8988T (cell line): Measurements from ENCODE around the gene DDI2.
A peak's percentile ranks its signal among the peaks of the same experiment; 100 is the strongest.
"Not testable (repeated sequence)": the region's sequence is repeated elsewhere in the genome, so short reads cannot be mapped to it uniquely, and the experiment has no call there.

ENCODE experiments used
- DNase-seq: peaks from one replicate; pipeline ENCODE4 v3.0.0; 2011

DDI2 gene

DNA sequence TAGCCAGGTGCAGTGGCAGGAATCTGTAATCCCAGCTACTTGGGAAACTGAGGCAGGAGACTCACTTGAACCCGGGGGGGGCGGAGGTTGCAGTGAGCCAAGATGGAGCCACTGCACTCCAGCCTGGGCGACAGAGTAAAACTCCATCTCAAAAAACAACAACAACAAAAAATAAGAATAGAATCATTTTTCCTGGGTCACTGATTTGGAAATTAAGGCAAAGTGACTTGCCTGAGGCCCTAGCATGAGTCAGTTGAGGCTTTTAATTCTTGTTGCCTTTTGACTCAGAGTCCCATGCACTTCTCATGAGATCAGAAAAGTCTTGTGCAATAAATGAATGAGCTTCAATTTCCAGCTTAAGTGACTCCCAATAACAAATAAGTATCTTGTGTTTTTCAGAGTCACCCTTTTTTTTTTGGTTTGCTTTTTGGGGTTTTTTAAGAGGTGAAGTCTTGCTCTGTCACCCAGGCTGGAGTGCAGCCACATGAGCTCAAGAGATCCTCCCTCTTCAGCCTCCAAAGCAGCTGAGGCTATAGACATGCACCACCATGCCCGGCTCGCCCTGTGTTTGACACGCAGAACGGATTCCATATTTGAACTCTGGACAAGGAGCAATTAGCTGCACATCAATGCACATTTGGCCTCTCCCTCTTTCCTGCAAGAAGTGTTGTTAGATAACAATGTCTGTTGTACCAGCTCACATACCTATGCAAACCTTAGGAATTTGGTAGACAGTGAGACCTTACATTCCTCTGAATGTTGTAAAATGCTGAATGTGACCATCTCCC is 63.5 kb downstream of the DDI2 start:
- no peak for DNase-seq

DNA sequence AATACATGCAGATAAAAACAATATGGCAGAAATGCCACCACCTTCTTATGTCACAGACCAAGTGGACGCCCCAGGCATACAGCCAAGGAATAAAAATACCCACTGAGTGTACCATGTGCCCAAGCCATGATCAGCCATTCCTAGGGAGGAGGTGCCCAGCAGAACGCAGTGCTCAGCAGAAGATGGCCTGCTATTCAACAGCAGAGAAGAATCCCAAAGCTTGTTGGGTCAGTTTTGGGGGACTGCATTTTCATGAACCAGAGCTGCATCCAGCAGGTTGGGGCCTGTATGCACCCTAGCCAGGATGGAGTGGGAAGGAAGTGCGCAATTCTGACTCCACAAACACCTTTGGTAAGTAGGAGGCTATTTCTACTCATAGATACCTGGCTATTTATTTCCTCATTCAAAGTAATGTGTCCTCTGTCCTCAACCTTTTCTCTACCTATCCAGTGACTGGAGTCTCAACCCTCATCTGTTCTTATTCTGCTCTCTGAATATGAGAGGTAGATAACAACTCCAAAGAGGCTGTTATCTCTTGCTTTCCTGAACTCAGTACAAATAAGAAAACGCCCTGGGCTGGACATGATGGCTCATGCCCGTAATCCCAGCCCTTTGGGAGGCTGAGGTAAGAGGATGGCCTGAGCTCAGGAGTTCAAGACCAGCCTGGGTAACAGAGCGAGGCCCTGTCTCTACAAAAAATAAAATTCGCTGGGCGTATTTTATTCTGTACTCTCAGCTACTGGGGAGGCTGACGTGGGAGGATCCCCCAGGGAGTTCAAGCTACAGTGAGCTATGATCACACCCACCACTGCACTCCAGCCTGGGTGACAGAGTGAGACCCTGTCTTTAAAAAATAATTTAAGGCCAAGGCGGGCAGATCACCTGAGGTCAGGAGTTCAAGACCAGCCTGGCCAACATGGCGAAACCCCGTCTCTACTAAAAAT is 64.4 kb downstream of the DDI2 start:
- DNase-seq, result no peak

DNA sequence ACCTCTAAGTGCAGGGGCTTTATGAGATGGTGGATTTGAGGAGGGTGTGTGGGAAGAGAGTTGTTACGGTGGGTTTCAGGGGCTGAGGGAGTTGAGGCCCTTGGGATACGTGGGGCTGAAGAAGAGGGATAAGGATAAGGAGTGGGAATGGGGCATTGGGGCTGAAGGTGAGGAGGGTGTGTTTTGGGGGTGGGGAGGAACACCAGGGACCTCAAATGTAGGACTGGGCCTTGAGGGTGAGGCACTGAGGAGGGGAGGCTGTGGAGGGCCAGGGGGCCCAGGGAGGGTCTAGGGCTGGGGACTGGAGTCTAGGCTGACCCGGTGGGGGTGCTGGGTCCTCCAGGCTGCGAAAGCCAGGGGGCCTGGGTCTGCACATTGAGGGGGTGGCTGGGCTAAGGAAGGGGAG is 65.7 kb downstream of the DDI2 start:
- no peak for DNase-seq

DNA sequence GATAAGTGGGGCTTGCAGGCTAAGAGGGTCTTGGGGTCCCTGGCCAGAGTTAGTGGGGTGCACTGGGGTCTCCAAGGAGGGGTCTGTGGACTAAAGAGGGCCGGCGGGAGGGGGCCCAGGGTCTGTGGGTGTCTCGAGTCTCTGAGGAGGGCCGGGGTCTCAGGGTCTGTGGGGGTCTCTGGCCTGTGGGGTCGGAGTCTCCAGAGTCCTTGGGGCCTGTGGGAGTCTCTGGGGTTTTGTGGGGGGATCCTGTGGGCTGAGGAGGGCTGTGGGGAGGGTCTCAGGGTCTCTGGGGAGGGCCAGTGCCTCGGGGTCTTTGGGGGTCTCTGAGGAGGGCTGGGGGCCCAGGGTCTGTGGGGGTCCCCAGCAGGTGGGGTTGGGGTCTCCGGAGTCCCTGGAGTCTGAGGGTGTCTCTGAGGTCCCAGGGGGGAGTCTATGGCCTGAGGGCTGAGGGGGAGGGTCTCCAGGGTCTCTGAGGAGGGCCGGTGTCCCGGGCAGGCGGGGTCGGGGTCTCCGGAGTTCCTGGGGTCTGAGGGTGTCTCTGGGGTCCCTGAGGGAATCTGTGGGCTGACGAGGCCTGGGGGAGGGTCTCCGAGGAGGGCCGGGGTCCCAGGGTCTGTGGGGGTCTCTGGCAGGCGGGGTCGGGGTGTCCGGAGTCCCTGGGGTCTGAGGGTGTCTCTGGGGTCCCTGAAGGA is 66.2 kb downstream of the DDI2 start:
- DNase-seq, result no peak

DNA sequence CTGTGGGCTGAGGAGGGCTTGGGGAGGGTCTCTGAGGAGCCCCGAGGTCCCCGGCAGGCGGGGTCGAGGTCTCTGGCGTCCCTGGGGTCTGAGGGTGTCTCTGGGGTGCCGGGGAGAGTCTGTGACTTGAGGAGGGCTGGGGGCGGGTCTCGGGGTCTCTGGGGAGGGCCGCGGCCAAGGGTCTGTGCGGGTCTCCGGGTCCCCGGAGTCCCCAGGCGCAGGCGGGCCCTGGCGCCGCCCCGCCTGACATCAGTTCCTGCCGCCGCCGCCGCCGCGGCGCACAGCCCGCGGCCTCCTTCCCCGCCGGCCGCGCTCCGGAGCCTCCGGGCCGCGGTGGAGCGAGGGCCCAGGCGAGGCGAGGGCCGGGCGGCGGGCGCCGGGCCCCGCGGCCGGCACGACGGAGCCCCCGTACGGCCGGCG is 66.8 kb downstream of the DDI2 start, which contains the start of gene PLEKHM2:
Gene PLEKHM2 (plus strand): TSS at position 279 of the 420 bp plus-strand sequence. CDS start 239 bp downstream, outside the sequence.
- DNase-seq, result peak; percentile 62

DNA sequence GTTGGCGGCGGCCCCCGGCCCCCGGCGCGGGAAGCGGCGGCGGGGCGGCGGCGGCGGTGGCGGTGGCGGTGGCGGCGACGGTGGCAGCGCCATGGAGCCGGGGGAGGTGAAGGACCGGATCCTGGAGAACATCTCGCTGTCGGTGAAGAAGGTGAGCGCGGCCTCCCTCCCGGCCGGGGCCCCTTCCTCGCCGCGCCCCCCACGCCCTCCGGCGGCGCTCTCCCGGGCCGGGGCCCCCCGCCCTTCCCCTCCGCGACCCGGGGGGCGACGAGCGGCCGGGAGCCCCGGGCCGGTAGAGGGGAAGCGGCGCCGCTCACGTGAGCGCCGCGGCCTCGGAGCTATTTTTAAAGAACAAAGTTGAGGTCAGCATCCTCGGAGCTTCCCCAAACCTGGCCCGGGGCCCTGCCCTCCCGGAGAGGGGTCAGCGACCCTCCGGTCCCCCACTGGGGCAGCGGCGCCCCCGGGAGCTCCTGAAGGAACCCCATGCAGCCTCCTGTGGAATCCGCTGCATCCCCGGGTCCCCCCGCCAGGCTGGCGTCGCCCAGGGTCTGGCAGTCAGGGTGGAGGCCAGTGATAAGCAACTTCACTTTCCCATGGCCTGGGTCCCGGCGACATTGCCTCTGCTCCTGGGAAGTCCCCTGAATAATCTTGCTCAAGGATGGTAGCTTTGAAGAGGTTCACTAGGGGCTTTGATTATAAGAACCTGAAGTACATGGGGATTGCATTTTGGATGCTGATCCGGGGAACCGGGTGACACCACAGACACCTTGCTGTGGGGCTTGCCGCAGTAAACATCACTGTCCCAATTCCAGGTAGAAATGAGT is 67.4 kb downstream of the DDI2 start:
- peak; percentile 65 for DNase-seq

DNA sequence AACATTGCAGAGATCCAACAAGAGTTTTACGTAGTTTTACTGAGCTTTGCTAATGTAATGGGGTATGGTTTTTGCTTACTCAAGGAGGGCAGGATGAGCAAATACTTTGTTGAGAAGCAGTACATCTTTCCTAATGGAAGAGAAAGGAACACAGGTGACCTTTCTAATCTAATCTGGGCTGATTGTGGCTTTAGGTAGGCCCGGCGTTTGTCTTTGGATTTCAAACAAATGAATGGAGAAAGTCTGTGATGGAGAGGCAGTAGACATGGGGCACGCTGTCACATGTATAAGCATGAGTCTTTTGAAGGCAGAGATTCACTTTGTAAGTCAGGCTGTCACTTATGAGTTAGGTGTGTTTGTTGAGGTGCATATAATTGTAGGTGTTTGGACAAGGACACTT is 68.6 kb downstream of the DDI2 start:
- no peak for DNase-seq

DNA sequence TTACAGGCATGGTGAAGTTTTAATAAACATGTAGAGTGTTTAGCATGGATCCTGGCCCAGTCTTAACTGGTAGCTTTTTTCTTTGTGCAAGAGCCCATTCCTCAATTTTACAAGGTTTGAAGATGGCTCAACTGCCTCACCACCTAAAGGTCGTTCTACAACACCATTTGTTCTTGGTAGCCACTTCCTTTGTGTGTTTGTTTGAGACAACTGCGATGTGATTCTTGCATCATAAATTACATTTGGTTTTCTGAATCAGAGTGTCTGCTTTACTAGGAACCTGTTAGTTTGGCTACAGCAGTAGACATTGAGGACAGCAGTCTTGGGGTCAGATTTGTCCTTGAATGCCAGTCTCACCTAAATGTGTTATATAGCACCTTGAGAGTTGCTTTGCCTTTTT is 70.2 kb downstream of the DDI2 start:
- DNase-seq, result no peak

DNA sequence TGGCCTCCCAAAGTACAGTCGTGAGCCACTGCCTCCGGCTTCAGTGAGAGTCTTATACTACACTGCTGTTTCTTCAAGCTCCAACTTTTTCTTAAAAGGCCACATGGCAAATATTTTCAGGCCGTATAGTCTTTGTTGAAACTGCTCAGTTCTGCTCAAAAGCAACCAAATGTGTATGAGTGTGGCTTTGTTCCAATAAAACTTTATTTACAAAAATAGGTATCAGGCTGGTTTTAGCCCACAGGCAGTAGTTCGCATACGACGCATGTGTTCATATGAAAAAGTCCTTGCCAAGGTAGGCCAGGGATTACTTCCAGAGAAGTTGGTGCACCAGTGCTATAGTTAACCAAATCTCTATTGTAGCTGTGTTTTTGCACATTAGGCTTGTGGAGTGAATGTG is 73.1 kb downstream of the DDI2 start:
- no peak for DNase-seq

DNA sequence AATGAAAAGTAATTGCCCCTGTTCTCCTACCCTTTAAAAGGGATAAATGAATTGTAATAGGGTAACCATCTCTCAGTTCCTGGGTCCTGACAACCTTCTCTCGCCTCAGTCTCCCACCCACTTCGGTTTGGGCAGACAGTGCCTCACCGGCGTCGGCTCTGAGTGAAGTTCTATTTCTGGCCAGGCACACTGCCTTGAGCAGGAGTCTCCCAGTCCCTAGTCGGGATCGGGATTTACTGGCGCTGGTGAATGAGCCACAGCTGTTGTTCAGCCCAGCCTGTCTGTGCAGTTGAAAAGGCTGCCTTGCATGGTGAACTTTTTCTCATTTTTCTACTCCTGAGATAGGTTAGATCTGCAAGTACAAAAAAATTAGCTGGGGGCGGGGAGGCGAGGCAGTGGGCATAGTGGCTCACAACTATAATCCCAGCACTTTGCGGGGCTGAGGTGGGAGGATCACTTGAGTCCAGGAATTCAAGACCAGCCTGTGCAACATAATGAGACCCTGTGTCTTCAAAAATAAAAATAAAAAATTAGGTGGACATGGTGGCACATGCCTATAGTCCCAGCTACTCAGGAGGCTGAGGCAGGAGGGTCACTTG is 74.3 kb downstream of the DDI2 start:
- no peak for DNase-seq

DNA sequence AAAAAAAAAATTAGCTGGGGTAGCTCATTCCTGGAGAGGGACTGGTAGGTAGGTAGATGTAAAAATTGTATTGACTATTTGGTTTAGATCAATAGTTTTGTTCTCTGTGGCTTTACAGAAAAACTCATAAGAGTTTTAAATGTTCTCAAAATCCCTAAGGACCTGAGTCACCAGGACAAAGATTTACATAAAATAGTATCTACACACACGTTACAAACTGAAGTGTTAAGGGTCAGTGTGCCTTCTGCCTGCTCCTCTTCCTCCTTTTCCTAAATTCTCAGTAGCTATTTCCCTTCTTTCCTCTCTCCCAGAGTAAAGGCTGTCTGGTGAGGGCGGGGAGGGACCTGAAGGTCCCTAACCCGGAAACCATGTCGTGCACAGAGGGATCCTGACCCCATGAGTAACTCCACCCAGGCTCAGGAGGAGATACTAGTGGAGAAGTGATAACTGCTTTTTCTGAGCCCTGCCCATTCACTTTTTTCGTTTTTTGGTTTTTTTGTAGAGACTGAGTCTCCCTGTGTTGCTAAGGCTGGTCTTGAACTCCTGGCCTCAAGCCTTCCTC is 74.9 kb downstream of the DDI2 start:
- no peak for DNase-seq

DNA sequence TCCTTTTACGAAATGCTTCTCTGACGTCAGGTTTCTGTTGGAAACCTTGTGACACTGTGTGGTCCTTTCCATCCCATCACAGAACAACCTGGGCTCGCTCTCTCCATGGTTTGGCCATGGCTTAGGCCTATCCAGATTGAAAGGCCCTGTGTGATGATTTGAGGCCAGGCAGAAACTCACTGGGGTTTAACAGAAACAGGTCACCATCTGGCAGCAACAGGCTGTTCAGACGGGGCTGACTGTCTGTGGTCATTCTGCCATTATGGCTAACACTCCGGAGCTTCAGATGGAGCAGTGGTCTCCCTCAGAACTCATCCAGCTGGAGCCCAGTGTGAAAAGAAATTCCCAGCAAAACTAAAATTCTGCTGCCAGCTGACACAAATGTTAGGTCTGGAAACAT is 76.1 kb downstream of the DDI2 start:
- DNase-seq, result no peak

DNA sequence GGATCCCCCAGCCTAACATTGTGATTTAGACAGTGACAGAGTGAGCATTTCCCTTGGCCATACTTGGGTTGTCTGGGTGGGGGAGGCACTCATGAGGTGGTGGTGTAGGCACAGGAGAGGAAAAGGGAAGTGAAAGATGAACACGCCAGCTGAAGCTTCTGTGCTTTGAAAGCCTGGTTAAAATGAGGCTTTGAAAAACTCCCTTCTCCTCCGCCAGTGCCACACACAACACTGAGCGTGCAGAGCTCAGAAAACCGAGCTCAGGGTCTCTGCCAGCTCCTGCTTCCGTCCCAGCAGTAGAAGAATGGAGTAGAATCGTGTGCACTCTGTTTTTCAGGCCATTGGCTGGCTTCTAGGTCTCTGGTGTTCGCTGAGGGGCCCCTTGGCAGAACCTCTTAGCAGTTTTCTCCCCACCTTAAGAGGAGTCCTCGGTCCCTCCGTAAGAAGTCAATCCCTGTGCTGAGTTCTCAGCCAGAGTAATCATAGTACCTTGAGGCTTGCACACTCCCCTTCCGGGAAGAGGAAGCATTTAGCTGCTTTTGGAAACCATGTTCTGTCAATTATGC is 79.8 kb downstream of the DDI2 start:
- DNase-seq, result no peak

DNA sequence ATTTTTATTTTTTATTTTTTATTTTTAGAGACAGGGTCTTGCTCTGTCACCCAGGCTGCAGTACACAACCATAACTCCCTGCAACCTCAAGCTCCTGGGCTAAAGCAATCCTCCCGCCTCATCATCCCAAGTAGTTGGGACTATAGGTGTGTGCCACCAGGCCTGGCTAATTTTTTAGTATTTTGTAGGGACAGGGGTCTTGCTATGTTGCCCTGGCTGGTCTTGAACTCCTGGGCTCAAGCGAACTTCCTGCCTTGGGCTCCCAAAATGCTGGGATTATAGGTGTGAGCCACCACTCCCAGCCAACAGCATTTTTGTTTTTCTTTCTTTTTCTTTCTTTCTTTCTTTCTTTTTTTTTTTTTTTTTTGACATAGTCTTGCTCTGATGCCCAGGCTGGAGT is 80.9 kb downstream of the DDI2 start:
- no peak for DNase-seq

DNA sequence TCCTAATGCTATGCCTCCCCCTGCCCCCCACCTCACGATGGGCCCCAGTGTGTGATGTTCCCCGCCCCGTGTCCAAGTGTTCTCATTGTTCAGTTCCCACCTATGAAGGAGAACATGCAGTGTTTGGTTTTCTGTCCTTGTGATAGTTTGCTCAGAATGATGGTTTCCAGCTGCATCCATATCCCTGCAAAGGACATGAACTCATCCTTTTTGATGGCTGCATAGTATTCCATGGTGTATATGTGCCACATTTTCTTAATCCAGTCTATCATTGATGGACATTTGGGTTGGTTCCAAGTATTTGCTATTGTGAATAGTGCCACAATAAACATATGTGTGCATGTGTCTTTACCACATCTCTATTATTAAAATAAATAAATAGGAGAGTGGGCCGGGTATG is 82.1 kb downstream of the DDI2 start:
- not testable (repeated sequence) for DNase-seq

DNA sequence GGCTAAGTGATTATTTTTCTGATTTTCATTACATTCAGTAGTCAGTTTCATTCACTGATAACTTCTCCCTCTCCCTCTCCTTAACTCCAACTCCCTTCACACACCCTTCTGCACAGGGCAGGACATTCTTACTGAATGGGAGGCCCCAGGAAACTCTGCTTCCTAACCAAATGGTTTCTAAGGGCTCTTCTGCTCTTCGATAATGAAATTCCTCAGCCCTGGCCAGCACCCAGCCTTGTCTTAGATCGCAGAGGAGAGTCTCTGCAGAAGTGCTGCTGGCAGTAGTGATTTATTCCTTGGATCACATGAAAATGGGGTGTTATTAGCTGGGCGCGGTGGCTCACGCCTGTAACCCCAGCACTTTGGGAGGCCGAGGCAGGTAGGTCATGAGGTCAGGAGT is 83.2 kb downstream of the DDI2 start:
- DNase-seq, result no peak

DNA sequence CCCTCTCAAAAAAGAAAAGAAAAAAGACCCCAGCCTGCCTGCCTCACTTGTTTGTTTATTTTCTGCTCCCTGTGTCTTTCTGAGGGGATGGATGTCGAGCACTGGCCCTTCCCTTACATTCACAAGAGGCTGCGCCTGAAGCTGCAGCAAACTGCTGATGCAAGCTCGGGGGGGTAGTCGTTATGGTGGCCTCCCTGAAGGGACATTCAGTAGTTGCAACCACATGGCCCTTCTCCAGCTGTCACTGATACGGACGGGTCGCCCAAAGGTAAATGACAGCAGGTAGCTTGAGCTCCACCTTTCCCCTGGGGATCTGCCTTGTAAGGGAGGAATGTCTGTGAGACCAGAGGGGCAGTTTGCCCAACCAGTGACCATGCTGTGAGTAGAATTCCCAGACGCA is 84.5 kb downstream of the DDI2 start:
- DNase-seq, result no peak

DNA sequence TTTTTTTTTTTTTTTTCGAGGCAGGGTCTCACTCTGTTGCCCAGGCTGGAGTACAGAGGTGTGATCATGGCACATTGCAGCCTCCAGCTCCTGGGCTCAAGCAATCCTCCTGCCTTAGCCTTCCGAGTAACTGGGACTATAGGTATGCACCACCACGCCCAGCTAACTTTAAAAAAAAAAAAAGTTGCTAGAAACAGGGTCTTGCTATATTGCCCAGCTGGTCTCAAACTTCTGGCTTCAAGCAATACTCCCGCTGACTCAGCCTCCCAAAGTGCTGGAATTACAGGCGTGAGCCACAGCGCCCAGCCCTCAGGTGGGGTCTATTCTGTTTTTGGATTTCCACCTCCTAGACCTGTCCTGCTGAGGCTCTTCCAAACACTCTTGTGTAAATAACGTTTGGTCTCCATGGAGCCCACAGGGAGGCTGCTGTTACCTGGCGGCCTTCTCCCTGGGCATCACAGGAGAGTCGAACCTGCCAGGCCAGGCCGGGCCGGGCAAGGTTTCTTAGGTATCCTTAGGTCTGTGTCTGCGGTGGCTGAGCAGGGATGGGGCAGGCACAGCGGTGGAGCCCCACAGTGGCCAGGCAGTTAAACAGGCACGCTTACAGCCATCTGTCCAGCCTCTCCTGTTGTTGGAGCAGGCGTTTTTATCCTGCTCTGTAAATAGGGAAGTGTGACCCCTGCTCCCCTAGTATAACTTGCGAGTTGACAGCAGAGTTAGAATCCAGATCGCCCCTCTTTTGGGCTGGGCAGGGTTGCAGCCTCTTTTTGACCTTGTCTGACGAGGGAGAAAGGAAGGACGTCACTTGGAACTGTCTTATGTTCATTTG is 85.7 kb downstream of the DDI2 start:
- no peak for DNase-seq

DNA sequence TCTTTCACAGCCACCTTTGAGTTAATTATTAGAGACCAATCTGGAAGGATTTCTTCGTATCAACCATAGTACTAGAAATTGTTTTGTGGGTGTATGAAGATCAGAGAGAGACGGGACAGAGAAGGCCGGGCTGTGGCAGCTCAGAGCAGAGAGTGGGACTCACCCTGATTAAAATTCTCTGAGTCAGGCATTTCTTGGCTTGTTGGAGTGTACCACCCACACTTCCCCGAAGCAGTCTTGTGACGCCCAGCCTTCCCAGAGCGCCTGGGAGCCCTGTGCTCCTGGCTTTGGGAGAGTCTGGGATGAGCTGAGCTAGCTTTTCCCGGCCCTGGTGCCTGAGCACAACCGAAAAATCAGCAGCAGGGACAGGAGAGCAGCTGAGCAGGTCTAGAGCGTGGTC is 86.3 kb downstream of the DDI2 start:
- DNase-seq, result no peak

DNA sequence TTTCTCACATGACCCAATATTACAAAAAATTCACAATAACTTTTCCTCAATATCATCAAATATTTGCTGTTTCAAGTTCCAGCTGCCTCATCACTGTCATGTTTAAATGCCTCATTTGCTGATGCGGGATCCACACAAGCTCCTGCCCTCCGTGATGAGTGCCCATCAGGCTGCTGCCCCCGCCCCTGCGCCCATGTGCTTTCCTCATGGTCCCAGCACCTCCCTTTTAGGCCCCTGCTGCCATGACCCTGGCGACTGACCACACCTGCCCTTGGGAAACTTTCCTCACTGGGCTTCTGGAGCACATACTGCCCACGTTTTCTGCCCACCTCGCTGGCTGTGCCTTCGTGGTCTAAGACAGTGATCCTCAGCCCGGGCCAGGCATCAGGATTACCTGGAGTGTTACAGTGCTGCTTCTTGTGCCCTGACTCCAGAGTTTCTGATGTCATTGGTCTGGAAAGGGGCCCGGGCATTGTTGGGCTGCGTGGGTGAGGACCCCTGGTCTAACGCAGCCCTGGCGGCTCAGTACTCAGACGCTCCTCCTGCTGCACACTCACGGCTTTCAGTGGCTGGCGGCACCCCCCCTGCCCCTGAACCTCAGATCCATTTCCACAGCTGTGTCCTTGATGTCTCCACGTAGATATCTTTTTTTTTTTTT is 87.4 kb downstream of the DDI2 start:
- DNase-seq, result no peak
